NCI-H2196 (cell line): Measurements from ENCODE around the gene APOD.
"Not testable (repeated sequence)": the region's sequence is repeated elsewhere in the genome, so short reads cannot be mapped to it uniquely, and the experiment has no call there.

Experiments used
- DNase-seq: peaks from one replicate; lab custom pipeline; 2025; ENCODE audit not compliant: unreplicated experiment; lab: John Stamatoyannopoulos, UW

The APOD gene

DNA sequence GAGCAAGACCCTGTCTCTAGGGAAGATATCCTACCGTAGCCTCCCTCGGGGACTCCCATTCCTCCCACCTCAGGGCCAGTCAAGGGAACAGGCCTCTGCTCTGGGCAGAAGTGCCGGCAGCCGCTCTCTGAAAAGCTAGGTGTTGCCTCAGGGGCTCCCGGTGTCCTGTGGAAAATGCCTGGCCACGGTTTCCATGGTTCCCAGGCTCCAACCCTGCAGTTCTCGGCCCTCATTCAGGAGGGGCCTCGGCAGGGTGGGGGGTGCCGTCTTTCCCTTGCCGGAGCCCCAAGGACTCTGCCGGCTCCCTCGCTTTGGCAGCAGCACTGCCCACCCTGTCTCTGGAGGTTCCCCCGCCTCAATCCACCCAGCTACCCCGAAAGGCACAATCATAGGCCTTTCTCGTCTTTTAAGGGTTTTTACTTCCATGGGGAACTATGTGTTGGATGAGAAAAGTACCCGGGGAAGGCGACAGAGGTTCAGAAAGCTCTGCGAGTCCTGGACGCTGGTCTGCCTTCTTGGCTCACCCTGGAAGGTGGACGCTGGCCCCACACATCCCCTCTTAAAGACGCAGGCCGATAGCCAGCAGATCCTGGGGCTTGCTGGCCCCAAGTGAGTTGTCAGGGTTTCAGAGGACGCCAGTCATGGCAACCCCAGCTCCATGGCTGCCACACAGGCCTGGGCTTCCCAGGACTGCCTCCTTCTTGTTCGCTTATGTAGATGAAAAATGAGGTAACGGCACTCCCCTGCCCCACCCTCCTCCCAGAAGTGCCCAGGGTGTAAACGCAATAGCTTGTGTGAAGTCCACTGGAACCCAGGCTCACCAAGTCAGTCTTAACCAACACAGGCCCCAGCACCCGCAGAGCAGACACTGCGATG lies 34.3 kb upstream of the APOD start:
- not testable (repeated sequence) for DNase-seq

DNA sequence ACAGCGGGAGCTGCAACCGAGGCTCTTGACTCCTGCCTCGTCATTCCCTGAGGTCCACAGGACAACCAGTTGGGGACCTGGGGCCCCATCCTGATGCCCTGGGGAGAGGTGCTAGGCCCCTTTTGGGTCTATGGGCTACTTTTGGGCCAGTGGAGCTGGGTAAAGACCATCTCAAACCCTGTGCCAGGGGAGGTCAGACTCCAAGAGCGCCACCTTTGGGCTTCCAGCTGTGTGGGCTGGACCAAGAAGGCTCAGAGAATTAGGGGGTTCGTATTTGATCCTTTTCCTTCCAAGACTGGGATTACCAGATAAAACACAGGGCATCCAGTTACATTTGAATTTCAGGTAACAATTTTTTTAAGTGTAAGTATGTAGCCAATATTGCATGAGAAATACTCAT lies 33.4 kb upstream of the APOD start:
- not testable (repeated sequence) for DNase-seq

DNA sequence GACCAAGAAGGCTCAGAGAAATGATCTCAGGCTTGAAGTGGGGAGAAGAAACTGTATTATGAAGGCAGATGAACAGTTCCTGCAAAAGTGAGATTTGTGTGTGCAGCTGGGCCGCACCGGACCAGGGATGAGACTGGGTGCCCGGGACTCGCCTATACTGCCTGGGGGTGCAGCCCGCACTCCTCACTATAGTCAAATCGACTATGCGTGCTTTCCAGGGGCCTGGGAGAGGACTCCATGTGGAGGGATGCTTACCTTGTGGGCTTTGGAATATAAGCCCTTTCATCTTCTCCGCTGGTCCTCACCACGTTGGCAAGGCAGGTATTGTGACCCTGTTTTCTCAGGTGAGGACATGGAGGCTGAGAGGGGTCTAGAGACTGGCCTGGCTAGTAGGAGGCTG lies 32.9 kb upstream of the APOD start:
- no peak for DNase-seq

GRCh38 chr3:195615952-195616537 lies 32.3 kb upstream of the APOD start:
- DNase-seq, result not testable (repeated sequence)

GRCh38 chr3:195614672-195615504 lies 31.1 kb upstream of the APOD start:
- not testable (repeated sequence) for DNase-seq

- no peak for DNase-seq
Observed at GRCh38 chr3:195613468-195614069, 29.8 kb upstream of the APOD start.

DNA sequence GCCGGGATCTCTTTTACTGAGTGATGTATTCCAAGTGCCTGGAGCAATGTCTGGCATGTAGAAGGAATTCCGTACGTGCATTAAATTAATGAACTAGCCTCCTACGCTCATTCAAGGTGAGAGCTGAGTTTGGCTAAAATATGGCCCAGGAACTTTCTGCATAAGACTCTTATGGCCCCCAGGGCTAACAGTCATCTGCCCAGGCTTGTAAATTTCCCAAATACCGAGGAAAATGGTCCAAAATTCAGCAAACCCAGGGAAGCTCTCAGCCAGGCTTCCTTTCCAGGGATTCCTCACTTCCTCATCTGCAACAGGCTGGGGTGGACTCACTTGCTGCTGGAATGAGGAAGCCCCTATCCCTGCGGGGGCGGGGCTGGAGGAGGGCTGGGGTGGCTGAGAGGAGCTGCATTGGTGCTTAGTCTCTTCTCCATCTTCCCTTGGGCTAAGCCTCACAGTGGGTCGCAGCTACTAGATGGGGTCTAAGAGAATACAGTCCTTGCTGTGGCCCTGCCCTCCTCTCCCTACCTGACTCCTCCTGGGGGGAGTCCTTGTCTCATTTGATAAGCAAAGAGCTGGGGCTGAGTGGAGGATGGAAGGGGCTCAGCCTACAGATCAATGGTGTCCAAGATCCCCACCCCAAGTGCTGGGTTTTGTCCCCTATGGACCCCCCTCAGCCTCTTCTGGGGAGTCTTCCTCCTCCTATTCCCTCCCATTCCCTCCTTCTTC lies 28.5 kb upstream of the APOD start:
- DNase-seq, result no peak

DNA sequence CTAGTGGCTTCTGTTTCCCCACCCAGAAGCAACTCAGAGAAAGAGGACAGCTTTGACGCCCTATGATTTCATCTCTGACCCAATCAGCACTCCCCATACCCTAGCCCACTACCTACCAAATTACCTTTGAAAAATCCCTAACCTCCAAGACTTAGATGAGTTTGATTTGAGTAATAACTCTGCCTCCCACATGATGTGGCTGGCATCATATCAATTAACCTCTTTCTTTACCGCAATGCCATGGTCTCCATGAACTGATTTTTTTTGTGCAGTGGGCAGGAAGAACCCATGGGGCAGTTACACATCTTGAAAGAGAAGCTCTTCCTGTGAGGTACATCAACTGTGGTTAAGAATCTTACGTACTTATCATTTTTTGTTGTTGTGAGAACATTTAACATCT lies 25.5 kb upstream of the APOD start:
- DNase-seq, result no peak

- DNase-seq, result not testable (repeated sequence)
Observed at GRCh38 chr3:195601785-195602184, 18.0 kb upstream of the APOD start.

DNA sequence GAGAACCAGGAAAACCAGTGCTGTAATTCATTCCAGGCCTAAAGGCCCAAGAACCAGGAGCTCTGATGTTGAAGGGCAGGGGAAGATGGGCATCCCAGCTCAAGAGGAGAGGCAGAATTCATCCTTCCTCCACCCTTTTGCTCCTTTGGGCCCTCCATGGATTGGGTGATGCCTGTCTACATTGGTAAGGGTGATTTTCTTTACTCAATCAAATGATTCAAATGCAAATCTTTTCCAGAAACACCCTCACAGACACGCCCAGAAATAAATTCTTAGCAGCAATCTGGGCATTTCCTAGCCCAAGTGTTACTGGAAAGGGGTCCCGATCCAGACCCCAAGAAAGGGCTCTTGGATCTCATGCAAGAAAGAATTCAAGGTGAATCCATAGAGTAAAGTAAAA lies 17.6 kb upstream of the APOD start:
- DNase-seq, result no peak

- DNase-seq, result not testable (repeated sequence)
Observed at GRCh38 chr3:195599926-195600325, 16.2 kb upstream of the APOD start.

GRCh38 chr3:195599516-195599915 lies 15.8 kb upstream of the APOD start:
- DNase-seq, result not testable (repeated sequence)

- DNase-seq, result no peak
Observed at GRCh38 chr3:195597848-195598247, 14.1 kb upstream of the APOD start.

DNA sequence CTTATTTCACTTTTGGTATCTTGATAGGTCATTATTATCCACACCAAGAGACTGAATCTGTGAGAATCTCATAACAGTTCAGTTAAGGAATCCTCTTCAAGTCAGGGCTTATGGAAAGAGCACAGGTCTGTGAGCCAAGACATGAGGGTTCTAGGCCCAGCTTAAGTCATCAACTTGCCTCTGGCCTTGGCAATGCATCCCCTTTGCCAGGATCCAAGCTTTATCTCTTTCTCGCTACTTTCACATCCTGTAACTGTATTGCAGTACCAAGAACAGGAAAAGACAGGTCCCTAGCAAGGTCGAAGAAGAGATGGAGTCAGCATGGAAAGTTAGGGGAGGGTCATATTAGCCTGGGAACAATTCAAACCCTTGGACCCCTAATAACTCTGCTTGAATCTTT lies 13.5 kb upstream of the APOD start:
- DNase-seq, result no peak

- DNase-seq, result no peak
Observed at GRCh38 chr3:195596765-195597171, 13.0 kb upstream of the APOD start.

GRCh38 chr3:195595785-195596531 lies 12.2 kb upstream of the APOD start:
- DNase-seq, result no peak

GRCh38 chr3:195591852-195592251 lies 8.1 kb upstream of the APOD start:
- DNase-seq, result no peak

- no peak for DNase-seq
Observed at GRCh38 chr3:195591220-195591619, 7.5 kb upstream of the APOD start.

DNA sequence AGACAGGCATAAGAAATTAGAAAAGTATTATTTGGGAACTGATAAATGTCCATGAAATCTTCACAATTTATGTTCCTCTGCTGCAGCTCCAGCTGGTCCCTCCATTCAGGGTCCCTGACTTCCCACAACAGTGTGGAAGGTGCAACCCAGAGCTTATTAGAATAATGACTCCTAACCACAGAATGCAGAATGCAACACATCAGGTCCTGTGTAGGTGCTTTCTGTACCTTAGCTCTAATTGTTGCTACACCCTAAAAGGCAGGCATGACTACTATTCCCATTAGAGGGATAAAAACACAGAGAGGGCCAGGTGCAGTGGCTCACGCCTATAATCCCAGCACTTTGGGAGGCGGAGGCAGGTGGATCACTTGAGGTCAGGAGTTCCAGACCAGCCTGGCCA lies 6.6 kb upstream of the APOD start:
- not testable (repeated sequence) for DNase-seq

DNA sequence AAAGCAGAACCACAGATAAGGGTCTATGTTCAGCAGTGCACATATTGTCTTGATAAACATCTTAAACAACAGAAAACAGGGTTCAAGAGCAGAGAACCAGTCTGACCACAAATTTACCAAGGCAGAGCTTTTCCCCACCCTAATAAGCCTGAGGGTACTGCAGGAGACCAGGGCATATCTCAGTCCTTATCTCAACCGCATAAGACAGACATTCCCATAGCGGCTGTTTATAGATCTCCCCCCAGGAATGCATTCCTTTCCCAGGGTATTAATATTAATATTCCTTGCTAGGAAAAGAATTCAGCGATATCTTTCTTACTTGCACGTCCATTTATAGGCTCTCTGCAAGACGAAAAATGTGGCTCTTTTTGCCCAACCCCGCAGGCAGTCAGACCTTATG lies 6.1 kb upstream of the APOD start:
- not testable (repeated sequence) for DNase-seq
